Activated CD4-positive, alpha-beta T cell treated with anti-CD3 and anti-CD28 coated beads, Interleukin-2, amount 10 ng/mL, durations not matched to agents 24 days and 14 days (primary cell): Measurements from ENCODE around the gene OR5A2. TPM values are rescaled to one million over a fixed set of nuclear protein-coding genes. Genes with fewer than 3 reads are reported as not detected.
"Not testable (repeated sequence)": the region's sequence is repeated elsewhere in the genome, so short reads cannot be mapped to it uniquely, and the experiment has no call there.

Source experiments
- DNase-seq: peaks from one replicate; pipeline ENCODE4 v3.0.0; 2022
- H3K27ac Mint-ChIP-seq: one replicate; pipeline ENCODE4 v1.8.0; 2022; ENCODE audit warnings: mild to moderate bottlenecking, mixed read lengths
- H3K27me3 Mint-ChIP-seq: one replicate; pipeline ENCODE4 v1.8.0; 2022; ENCODE audit warnings: mixed read lengths
- H3K36me3 Mint-ChIP-seq: one replicate; pipeline ENCODE4 v1.8.0; 2022; ENCODE audit warnings: low read depth, mild to moderate bottlenecking, mixed read lengths
- H3K4me1 Mint-ChIP-seq: one replicate; pipeline ENCODE4 v1.8.0; 2021; ENCODE audit warnings: mixed read lengths
- H3K4me3 Mint-ChIP-seq: one replicate; pipeline ENCODE4 v1.8.0; 2022; ENCODE audit warnings: mild to moderate bottlenecking, moderate library complexity, mixed read lengths
- H3K9me3 Mint-ChIP-seq: one replicate; pipeline ENCODE4 v1.8.0; 2021; ENCODE audit warnings: mixed read lengths
- intact Hi-C: fragments of 100-400 bp; cut with micrococcal nuclease; formaldehyde crosslinking; loops from one replicate; pipeline ENCODE4 v1.15.1; 2023
- total RNA-seq: library from RNA; stranded (reverse); gene quantifications from 2 replicates; pipeline ENCODE4 v1.2.3, GENCODE V29; 2022

OR5A2 gene
- total RNA-seq, 1 donor from 2014 or later, result not detected

- intact Hi-C loops, result no loop called here
- Mint-ChIP-seq H3K27ac (no peak overlapping the region), H3K36me3 (no peaks in the 10 kb centered on the region), H3K4me1 (peaks cover 2% of the 10 kb centered on the region), H3K4me3 (no peak overlapping the region), H3K27me3 (peaks cover 20% of the 10 kb centered on the region), H3K9me3 (no peaks in the 10 kb centered on the region)
- DNase-seq, result no peak
Observed at GRCh38 chr11:59418156-59418555, 8.1 kb downstream of the OR5A2 start.

DNA sequence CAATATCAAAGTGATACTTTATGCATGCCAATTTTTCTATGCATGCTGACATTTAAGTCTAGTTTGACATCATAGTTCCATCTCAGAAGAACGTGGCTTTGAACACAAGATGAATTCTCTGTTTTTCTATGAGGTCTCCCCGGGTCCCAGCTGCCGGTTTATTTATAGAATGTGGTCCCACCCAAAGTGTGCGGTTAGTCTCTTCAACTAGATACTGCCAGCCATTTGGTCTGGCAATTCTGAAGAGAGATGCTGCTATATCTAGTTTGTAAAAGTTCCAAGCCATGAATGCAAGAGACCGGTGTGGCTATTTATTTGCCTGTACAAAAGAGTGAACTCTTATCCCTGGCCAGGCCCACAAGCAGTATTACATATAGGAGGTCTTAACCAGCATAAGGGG lies 9.2 kb downstream of the OR5A2 start:
- intact Hi-C loops, result no loop called here
- no peak overlapping the region for H3K27ac Mint-ChIP-seq
- H3K27me3 Mint-ChIP-seq, result peaks cover 20% of the 10 kb centered on the region
- no peak for DNase-seq
- H3K9me3 Mint-ChIP-seq, result no peaks in the 10 kb centered on the region
- H3K36me3 Mint-ChIP-seq, result no peaks in the 10 kb centered on the region
- H3K4me1 Mint-ChIP-seq, result no peaks in the 10 kb centered on the region
- H3K4me3 Mint-ChIP-seq, result no peak overlapping the region

DNA sequence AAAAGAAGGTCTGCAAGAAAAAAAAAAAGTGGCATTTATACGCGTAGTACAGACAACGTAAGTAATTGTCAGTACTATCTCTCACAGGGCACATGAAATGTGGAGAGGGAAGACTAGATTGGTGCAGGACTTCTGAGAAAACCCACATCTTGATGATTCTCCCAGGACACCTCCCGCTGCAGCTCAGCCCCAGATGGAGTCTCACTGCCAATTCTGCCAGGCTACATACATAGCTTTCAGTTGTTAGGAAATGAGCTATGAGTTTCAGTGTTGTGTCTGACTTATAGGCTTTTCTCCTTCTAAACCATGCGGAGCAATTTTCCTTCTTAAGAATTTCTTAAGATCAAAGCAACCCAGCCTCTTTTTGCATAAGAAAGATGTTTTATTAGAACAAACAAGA lies 9.6 kb downstream of the OR5A2 start:
- no peak for DNase-seq
- Mint-ChIP-seq H3K27me3 (peaks cover 20% of the 10 kb centered on the region), H3K36me3 (no peaks in the 10 kb centered on the region), H3K9me3 (no peaks in the 10 kb centered on the region), H3K4me3 (no peak overlapping the region), H3K27ac (no peak overlapping the region), H3K4me1 (no peaks in the 10 kb centered on the region)
- intact Hi-C loops, result no loop called here

DNA sequence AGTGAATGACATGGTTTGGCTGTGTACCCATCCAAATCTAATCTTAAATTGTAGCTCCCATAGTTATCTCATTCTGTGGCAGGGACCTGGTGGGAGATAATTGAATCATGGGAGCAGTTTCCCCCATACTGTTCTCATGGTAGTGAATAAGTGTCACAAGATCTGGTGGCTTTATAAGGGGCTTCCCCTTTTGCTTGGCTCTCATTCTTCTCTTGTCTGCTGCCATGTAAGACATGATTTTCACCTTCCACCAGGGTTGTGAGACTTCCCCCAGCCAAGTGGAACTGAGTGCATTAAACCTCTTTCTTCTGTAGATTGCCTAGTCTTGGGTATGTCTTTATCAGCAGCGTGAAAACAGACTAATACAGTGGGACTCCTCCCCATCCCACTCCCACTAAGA lies 11.1 kb downstream of the OR5A2 start:
- Mint-ChIP-seq H3K36me3 (no peaks in the 10 kb centered on the region), H3K27me3 (peaks cover 20% of the 10 kb centered on the region), H3K4me3 (no peak overlapping the region), H3K4me1 (no peaks in the 10 kb centered on the region), H3K27ac (no peak overlapping the region), H3K9me3 (no peaks in the 10 kb centered on the region)
- intact Hi-C loops, result no loop called here
- no peak for DNase-seq

DNA sequence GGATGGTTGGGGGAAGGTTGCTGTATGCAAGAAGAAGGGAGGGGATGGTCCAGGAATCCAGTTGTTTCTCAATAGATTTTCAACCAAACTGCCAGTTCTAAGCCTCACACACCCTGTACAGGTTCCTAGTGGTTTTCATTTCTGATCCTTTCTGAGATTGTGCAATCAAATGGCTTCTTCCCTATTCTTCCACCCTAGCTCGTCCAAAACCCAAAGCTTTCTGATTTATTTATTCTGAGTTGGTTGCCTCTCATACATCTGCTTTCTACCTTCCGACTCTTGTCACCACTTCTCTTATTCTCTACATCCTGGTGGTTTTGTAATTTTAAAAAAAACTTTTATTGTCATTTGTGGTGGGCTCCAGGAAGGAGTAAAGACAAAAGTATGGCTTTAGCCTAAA lies 12.6 kb downstream of the OR5A2 start:
- no peaks in the 10 kb centered on the region for H3K9me3 Mint-ChIP-seq
- no peak overlapping the region for H3K4me3 Mint-ChIP-seq
- no peak overlapping the region for H3K27ac Mint-ChIP-seq
- intact Hi-C loops, result no loop called here
- peaks cover 16% of the 10 kb centered on the region for H3K27me3 Mint-ChIP-seq
- DNase-seq, result no peak
- no peaks in the 10 kb centered on the region for H3K4me1 Mint-ChIP-seq
- H3K36me3 Mint-ChIP-seq, result no peaks in the 10 kb centered on the region

GRCh38 chr11:59403546-59403945 lies 22.7 kb downstream of the OR5A2 start:
- H3K27ac Mint-ChIP-seq, result no peak overlapping the region
- H3K36me3 Mint-ChIP-seq, result no peaks in the 10 kb centered on the region
- intact Hi-C loops, result no loop called here
- H3K27me3 Mint-ChIP-seq, result no peaks in the 10 kb centered on the region
- no peaks in the 10 kb centered on the region for H3K4me1 Mint-ChIP-seq
- H3K9me3 Mint-ChIP-seq, result peaks cover 21% of the 10 kb centered on the region
- no peak for DNase-seq
- H3K4me3 Mint-ChIP-seq, result no peak overlapping the region

DNA sequence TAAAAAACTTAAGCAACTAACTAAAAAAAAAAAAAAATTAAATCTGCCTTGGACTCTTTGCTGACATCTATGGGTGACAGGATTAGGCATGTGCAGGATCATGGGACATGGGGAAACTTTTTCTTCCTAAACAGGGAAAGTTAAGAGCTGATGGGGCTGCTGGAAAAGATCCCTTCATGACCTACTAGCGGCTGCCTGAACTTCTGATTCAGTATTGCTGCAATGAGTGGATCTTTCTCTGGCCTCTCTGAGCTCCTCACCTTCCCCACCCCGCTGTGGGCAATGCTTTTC lies 25.0 kb downstream of the OR5A2 start:
- Mint-ChIP-seq H3K27ac (no peak overlapping the region), H3K36me3 (no peaks in the 10 kb centered on the region), H3K4me1 (no peaks in the 10 kb centered on the region), H3K9me3 (peaks cover 21% of the 10 kb centered on the region), H3K27me3 (no peaks in the 10 kb centered on the region), H3K4me3 (no peak overlapping the region)
- intact Hi-C loops, result no loop called here
- no peak for DNase-seq

DNA sequence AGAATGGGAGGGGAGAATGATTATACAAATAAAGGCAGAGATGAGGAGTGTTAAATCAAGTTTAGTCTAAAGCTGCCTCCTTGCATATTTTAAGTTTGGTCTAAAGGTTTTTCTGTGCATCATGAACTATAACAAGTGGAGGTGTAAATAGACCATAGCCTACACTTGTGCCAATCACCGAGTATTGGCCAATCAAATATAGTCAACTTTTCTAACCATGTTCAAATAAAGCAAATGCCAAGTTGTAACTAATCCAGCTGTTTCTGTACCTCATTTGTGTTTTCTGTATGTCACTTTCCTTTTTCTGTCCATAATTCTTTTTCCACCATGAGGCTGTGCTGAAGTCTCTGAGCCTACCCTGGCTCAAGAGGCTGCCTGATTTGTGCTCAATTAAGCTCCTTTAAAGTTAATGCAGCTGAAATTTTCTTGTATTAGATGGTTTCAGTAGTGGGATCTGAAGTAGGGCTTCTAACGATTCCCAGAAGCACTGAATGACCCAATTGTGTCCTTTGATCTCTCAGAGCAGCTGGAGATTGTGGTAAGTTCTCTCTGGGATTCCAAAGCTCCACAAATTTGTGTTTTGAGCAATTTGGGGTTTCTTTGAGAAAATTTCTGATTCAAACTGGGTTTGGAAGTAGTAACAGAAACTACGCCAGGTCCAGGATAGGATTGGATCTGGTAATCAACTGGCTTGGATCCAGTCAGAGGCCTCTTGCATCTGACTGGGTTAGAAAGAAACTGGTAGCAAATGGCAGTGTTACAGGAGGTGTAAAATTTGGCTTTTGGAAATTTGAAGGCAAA lies 25.6 kb downstream of the OR5A2 start:
- intact Hi-C loops, result no loop called here
- H3K36me3 Mint-ChIP-seq, result no peaks in the 10 kb centered on the region
- H3K27me3 Mint-ChIP-seq, result no peaks in the 10 kb centered on the region
- H3K4me1 Mint-ChIP-seq, result no peaks in the 10 kb centered on the region
- no peak overlapping the region for H3K4me3 Mint-ChIP-seq
- DNase-seq, result no peak
- H3K27ac Mint-ChIP-seq, result no peak overlapping the region
- H3K9me3 Mint-ChIP-seq, result peaks cover 21% of the 10 kb centered on the region

DNA sequence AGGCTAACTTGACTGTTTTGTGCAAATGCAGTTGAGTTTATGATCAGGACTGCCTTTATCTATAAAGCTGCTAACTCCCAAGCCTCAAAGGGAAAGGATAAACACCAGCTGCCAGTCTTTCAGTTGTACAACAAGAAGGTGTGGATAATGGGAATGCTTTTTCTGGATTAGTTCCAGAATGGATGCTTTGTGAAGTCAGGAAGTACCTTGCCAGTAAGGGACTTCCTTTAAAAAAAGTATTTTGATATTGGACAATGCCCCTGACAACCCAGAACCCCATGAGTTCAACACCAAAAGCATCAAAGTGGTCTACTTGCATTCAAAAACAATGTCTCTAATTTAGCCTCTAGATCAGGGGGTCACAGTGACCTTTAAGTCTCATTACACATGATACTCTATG lies 32.0 kb downstream of the OR5A2 start:
- intact Hi-C loops, result no loop called here
- Mint-ChIP-seq H3K27ac (no peak overlapping the region), H3K9me3 (no peaks in the 10 kb centered on the region), H3K4me1 (no peaks in the 10 kb centered on the region), H3K36me3 (no peaks in the 10 kb centered on the region), H3K4me3 (no peak overlapping the region), H3K27me3 (no peaks in the 10 kb centered on the region)
- no peak for DNase-seq

DNA sequence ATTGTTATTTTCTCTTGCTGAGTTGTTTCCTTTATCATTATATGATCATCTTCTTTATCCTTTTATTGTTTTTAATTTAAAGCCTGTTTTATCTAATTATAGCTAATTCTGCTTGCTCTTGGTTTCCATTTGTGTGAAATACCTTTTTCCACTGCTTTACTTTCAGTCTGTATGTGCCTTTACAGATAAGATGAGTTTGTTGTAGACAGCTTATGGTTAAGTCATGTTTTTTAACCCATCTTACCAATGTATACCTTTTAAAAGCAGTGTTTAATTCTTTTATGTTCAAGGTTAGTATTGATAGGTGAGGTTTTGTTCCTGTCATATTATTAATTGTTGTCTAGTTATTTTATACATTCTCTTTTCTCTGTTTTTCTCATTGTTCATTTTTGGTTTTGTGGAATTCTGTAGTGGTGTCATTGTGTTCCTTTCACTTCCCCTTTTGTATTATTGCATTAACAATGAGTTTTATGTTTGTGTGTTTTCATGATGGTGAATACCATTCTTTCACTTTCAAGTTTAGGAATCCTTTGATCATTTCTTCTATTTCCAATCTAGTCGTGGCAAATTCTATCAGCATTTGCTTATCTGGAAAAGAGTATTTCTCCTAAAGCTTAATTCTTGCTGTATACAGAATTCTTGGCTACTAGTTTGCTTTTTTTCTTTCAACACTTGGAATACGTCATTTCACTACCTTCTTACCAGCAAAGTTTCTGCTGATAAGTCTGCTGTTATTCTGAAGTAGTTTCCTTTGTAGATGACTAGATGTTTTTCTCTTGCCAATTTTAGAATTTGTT lies 45.8 kb downstream of the OR5A2 start:
- no peak overlapping the region for H3K27ac Mint-ChIP-seq
- intact Hi-C loops, result no loop called here
- no peaks in the 10 kb centered on the region for H3K27me3 Mint-ChIP-seq
- no peak for DNase-seq
- H3K36me3 Mint-ChIP-seq, result no peaks in the 10 kb centered on the region
- H3K4me1 Mint-ChIP-seq, result no peaks in the 10 kb centered on the region
- H3K4me3 Mint-ChIP-seq, result no peak overlapping the region
- H3K9me3 Mint-ChIP-seq, result no peaks in the 10 kb centered on the region

DNA sequence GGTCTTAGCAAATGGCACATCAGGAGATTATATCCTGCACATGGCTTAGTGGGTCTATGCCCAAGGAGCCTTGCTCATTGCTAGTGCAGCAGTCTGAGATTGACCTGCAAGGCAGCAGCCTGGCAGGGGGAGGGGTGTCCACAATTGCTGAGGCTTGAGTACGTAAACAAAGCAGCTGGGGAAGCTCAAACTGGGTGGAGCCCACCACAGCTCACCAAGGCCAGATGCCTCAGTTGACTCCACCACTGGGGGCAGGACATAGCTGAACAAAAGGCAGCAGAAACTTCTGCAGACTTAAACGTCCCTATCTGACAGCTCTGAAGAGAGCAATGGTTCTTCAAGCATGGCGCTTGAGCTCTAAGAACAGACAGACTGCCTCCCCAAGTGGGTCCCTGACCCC lies 53.9 kb downstream of the OR5A2 start:
- H3K27me3 Mint-ChIP-seq, H3K9me3 Mint-ChIP-seq, H3K4me1 Mint-ChIP-seq, DNase-seq, H3K36me3 Mint-ChIP-seq, H3K4me3 Mint-ChIP-seq, intact Hi-C loops, H3K27ac Mint-ChIP-seq: not testable (repeated sequence)

GRCh38 chr11:59368238-59369022 lies 57.8 kb downstream of the OR5A2 start:
- Mint-ChIP-seq H3K4me3 (no peak overlapping the region), H3K27me3 (no peaks in the 10 kb centered on the region), H3K4me1 (no peaks in the 10 kb centered on the region), H3K27ac (no peak overlapping the region), H3K9me3 (no peaks in the 10 kb centered on the region), H3K36me3 (no peaks in the 10 kb centered on the region)
- DNase-seq, result no peak
- intact Hi-C loops, result no loop called here
